ENCODE measurements around the gene SEMA4F.
A peak's percentile ranks its signal among the peaks of the same experiment; 100 is the strongest.

Gene SEMA4F

DNA sequence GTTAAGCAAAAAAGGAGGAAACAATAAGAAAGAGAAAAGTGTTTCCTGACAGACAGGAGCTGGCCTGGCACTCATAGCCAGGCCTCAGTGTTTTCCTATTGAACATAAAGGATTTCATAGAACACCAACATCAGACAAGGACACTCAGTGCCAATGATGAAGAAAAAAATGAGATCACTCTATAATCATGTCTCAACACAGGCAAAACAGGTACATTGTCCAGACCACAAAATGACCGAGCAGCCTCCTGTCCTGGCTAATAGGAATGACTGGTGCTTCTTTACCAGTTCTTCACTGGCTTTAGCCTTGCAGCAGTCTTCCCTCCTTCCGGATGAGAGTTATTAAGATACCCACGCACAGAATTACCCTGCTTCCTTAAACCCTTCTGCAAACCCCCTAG, 35.6 kb downstream of the SEMA4F start:
- DNase-seq (ENCODE audit: low read depth, low spot score), result no peak
- H3K4me1 ChIP-seq (ENCODE audit: control insufficient read depth, insufficient read depth, low read length), result no peaks in the 10 kb centered on the region
- no peaks in the 10 kb centered on the region for H3K9me3 ChIP-seq (ENCODE audit: control insufficient read depth, insufficient read depth, low read length)
- H3K27ac ChIP-seq (ENCODE audit: low read length), result no peak overlapping the region
- H3K4me3 ChIP-seq (ENCODE audit: low read length), result no peak overlapping the region
- no peaks in the 10 kb centered on the region for H3K27me3 ChIP-seq (ENCODE audit: control insufficient read depth, insufficient read depth, low read length)
- H3K36me3 ChIP-seq (ENCODE audit: control insufficient read depth, insufficient read depth, low read length), result no peaks in the 10 kb centered on the region
- WGBS (ENCODE audit: insufficient coverage, insufficient read length), result no CpG with 5 or more reads among the region's 3 CpGs

- peak; percentile 31 for DNase-seq (ENCODE audit: low read depth, low spot score)
- no peaks in the 10 kb centered on the region for H3K27me3 ChIP-seq (ENCODE audit: control insufficient read depth, insufficient read depth, low read length)
- H3K9me3 ChIP-seq (ENCODE audit: control insufficient read depth, insufficient read depth, low read length), result no peaks in the 10 kb centered on the region
- no peaks in the 10 kb centered on the region for H3K4me1 ChIP-seq (ENCODE audit: control insufficient read depth, insufficient read depth, low read length)
- no CpG with 5 or more reads among the region's 4 CpGs for WGBS (ENCODE audit: insufficient coverage, insufficient read length)
- no peak overlapping the region for H3K4me3 ChIP-seq (ENCODE audit: low read length)
- no peak overlapping the region for H3K27ac ChIP-seq (ENCODE audit: low read length)
- H3K36me3 ChIP-seq (ENCODE audit: control insufficient read depth, insufficient read depth, low read length), result no peaks in the 10 kb centered on the region
Observed at GRCh38 chr2:74690571-74690970, 36.5 kb downstream of the SEMA4F start.

GRCh38 chr2:74691929-74692328, 37.9 kb downstream of the SEMA4F start:
- no peaks in the 10 kb centered on the region for H3K27me3 ChIP-seq (ENCODE audit: control insufficient read depth, insufficient read depth, low read length)
- H3K9me3 ChIP-seq (ENCODE audit: control insufficient read depth, insufficient read depth, low read length), result no peaks in the 10 kb centered on the region
- H3K27ac ChIP-seq (ENCODE audit: low read length), result no peak overlapping the region
- no peaks in the 10 kb centered on the region for H3K4me1 ChIP-seq (ENCODE audit: control insufficient read depth, insufficient read depth, low read length)
- no peak overlapping the region for H3K4me3 ChIP-seq (ENCODE audit: low read length)
- WGBS (ENCODE audit: insufficient coverage, insufficient read length), result no CpG with 5 or more reads among the region's 5 CpGs
- no peaks in the 10 kb centered on the region for H3K36me3 ChIP-seq (ENCODE audit: control insufficient read depth, insufficient read depth, low read length)
- DNase-seq (ENCODE audit: low read depth, low spot score), result no peak

DNA sequence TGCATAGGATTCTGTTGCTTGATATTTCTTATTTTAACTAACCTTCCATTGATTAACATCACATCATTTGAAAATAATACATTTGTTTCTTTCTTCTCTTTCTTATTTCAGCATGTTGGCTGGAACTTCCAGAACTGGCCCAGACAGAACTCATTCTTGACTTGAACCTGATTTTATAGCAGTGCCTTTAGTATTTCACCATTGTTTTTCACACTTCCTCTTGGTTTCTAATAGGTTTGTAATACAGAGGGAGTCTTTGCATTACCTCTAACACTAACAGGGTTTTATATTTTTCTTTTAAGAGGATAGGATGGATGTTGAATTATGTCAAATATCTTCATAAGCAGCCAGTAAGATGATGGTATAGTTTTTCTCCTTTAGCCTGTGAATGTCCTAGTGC, 39.2 kb downstream of the SEMA4F start:
- Histone ChIP-seq H3K27ac (ENCODE audit: low read length) (no peak overlapping the region), H3K9me3 (ENCODE audit: control insufficient read depth, insufficient read depth, low read length) (no peaks in the 10 kb centered on the region), H3K36me3 (ENCODE audit: control insufficient read depth, insufficient read depth, low read length) (no peaks in the 10 kb centered on the region), H3K4me1 (ENCODE audit: control insufficient read depth, insufficient read depth, low read length) (no peaks in the 10 kb centered on the region), H3K4me3 (ENCODE audit: low read length) (no peak overlapping the region), H3K27me3 (ENCODE audit: control insufficient read depth, insufficient read depth, low read length) (no peaks in the 10 kb centered on the region)
- no peak for DNase-seq (ENCODE audit: low read depth, low spot score)

GRCh38 chr2:74693668-74694067, 39.6 kb downstream of the SEMA4F start:
- H3K4me3 ChIP-seq (ENCODE audit: low read length), result no peak overlapping the region
- no peak for DNase-seq (ENCODE audit: low read depth, low spot score)
- H3K9me3 ChIP-seq (ENCODE audit: control insufficient read depth, insufficient read depth, low read length), result no peaks in the 10 kb centered on the region
- no peaks in the 10 kb centered on the region for H3K4me1 ChIP-seq (ENCODE audit: control insufficient read depth, insufficient read depth, low read length)
- no CpG with 5 or more reads among the region's 1 CpG for WGBS (ENCODE audit: insufficient coverage, insufficient read length)
- no peak overlapping the region for H3K27ac ChIP-seq (ENCODE audit: low read length)
- no peaks in the 10 kb centered on the region for H3K27me3 ChIP-seq (ENCODE audit: control insufficient read depth, insufficient read depth, low read length)
- H3K36me3 ChIP-seq (ENCODE audit: control insufficient read depth, insufficient read depth, low read length), result no peaks in the 10 kb centered on the region

DNA sequence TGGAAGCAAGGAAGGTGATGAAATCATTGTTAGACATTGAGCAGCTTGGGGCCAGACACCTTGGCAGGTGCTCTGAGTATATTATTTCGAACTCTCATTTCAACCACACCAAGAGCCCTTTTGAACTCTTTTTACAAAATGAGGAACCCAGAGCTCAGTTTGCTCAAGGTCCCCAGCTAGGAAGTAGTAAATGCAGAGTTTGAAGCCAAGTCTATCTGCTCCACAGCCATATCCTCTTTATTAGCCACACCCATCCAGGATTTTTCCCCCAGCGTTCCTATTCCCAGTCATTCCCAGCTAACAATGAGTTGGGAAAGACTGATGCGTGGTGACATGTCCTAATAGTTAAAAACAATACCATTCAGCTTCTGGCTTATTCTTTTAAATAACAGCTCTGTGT, 40.2 kb downstream of the SEMA4F start:
- H3K36me3 ChIP-seq (ENCODE audit: control insufficient read depth, insufficient read depth, low read length), result no peaks in the 10 kb centered on the region
- no CpG with 5 or more reads among the region's 3 CpGs for WGBS (ENCODE audit: insufficient coverage, insufficient read length)
- no peak for DNase-seq (ENCODE audit: low read depth, low spot score)
- no peak overlapping the region for H3K4me3 ChIP-seq (ENCODE audit: low read length)
- H3K27ac ChIP-seq (ENCODE audit: low read length), result no peak overlapping the region
- no peaks in the 10 kb centered on the region for H3K27me3 ChIP-seq (ENCODE audit: control insufficient read depth, insufficient read depth, low read length)
- no peaks in the 10 kb centered on the region for H3K9me3 ChIP-seq (ENCODE audit: control insufficient read depth, insufficient read depth, low read length)
- no peaks in the 10 kb centered on the region for H3K4me1 ChIP-seq (ENCODE audit: control insufficient read depth, insufficient read depth, low read length)

DNA sequence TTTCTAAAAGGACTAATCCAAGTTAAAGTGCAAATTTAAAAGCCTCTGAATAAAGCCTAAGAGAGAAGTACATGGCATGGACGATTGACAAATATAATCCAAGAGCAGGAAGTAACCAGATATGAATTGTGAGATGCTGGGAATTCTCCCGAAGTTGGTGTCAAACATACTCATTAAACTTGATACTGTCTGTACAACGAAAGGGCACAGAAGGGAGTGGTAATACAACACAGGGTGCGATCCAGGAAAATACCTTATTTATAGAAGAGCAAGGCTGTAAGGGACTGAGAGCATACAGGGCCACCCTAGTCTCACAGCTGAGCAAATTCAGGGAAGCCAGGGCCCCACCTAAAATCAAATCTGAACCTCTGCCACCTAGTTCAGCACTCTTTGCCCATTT, 41.6 kb downstream of the SEMA4F start:
- Histone ChIP-seq H3K27ac (ENCODE audit: low read length) (no peak overlapping the region), H3K4me1 (ENCODE audit: control insufficient read depth, insufficient read depth, low read length) (no peaks in the 10 kb centered on the region), H3K9me3 (ENCODE audit: control insufficient read depth, insufficient read depth, low read length) (no peaks in the 10 kb centered on the region), H3K27me3 (ENCODE audit: control insufficient read depth, insufficient read depth, low read length) (no peaks in the 10 kb centered on the region), H3K4me3 (ENCODE audit: low read length) (no peak overlapping the region), H3K36me3 (ENCODE audit: control insufficient read depth, insufficient read depth, low read length) (no peaks in the 10 kb centered on the region)
- WGBS (ENCODE audit: insufficient coverage, insufficient read length), result no CpG with 5 or more reads among the region's 4 CpGs
- DNase-seq (ENCODE audit: low read depth, low spot score), result no peak

DNA sequence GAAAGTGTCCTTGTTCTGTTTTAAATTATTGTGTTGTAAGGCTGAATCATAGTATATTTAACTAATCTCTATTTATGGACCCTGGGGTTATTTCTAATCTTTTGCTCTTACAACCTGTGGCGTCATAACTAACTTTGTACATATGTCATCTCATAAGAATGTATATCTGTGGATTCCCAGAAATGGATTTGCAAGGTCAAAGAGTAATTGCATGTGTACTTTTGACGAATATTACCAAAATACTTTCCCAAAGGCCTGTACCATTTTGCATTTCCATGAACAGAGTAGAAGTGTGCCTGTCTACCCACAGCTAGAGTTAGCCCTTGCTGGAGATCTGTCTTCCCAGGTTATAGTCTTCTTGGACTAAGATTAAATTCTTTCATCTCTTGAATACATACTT, 42.8 kb downstream of the SEMA4F start:
- no peaks in the 10 kb centered on the region for H3K9me3 ChIP-seq (ENCODE audit: control insufficient read depth, insufficient read depth, low read length)
- no peak for DNase-seq (ENCODE audit: low read depth, low spot score)
- no peak overlapping the region for H3K27ac ChIP-seq (ENCODE audit: low read length)

DNA sequence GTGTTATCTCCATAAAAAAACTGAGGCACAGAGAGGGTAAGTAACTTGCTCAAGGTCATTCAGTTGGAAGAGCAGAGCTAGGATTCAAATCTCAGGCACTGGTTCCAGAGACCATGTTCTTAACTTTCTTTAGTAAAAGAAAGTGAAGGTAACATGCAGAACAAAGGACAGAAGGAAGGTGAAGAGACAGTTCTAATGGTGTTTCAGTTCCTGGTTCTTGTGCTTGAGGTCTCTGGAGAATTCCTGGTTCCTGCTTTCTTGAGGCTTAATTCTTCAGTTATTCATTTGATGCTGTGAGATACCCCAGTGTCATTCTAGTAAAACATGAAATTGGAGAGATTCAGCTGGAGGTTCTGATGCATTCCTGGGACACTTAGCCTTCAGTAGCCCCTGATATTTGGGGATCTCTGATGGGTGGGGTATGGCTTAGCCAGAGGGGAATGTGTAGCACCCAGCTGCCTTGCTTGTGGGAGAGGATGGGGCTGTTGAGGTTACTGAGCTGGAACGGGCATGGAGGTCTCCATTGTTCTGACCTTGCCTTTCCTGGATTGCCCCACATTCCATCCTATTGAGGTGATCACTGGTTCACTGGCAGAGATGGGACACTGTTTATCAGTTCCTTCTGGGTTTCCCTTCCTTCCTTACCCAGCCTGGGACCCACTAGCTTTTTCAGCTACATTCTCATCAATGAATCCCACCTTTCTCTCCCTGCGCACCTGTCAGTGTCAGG, 46.8 kb downstream of the SEMA4F start:
- H3K27ac ChIP-seq (ENCODE audit: low read length), result no peak overlapping the region
- H3K4me1 ChIP-seq (ENCODE audit: control insufficient read depth, insufficient read depth, low read length), result no peaks in the 10 kb centered on the region
- no peak overlapping the region for H3K4me3 ChIP-seq (ENCODE audit: low read length)
- H3K27me3 ChIP-seq (ENCODE audit: control insufficient read depth, insufficient read depth, low read length), result no peaks in the 10 kb centered on the region
- WGBS (ENCODE audit: insufficient coverage, insufficient read length), result no CpG with 5 or more reads among the region's 2 CpGs
- no peaks in the 10 kb centered on the region for H3K9me3 ChIP-seq (ENCODE audit: control insufficient read depth, insufficient read depth, low read length)
- DNase-seq (ENCODE audit: low read depth, low spot score), result no peak
- no peaks in the 10 kb centered on the region for H3K36me3 ChIP-seq (ENCODE audit: control insufficient read depth, insufficient read depth, low read length)

More for the DNA sequence above, 42.8 kb downstream of the SEMA4F start:
- no CpG with 5 or more reads among the region's 2 CpGs for WGBS (ENCODE audit: insufficient coverage, insufficient read length)
- Histone ChIP-seq H3K27me3 (ENCODE audit: control insufficient read depth, insufficient read depth, low read length) (no peaks in the 10 kb centered on the region), H3K4me1 (ENCODE audit: control insufficient read depth, insufficient read depth, low read length) (no peaks in the 10 kb centered on the region), H3K4me3 (ENCODE audit: low read length) (no peak overlapping the region), H3K36me3 (ENCODE audit: control insufficient read depth, insufficient read depth, low read length) (no peaks in the 10 kb centered on the region)

DNA sequence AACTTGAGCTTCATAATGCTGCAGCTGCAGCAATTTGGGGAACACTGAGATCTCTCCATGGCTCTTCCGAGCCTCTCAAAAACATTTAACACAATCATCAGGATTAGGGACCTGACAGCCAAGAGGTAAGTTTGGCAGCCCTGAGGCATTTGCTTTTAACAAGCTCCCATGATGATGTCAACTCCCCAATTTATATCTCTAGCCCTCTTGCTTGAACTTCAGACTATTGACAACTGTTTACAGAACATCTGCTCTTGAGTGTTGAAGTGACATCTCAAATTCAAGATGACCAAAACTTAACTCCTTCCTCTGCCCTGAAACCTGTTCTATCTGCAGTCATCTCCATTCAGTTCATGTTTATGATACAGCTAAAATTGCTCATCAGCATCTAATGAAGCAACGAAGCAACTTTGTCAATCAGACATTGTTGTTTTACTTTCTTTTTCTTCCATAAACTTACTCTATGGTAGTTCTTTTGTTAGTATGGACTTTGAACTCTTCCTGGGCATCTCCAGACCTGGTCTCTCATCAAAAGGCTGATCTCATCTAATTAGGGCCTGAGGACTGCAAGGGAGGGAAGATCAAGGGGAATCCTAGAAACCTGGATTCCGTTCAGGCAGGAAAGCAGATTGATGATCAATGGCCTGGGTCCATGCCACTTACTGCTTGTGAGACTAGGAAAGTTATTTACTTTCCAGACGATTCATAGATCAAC, 48.1 kb downstream of the SEMA4F start:
- Histone ChIP-seq H3K36me3 (ENCODE audit: control insufficient read depth, insufficient read depth, low read length) (no peaks in the 10 kb centered on the region), H3K27me3 (ENCODE audit: control insufficient read depth, insufficient read depth, low read length) (no peaks in the 10 kb centered on the region), H3K4me3 (ENCODE audit: low read length) (no peak overlapping the region), H3K4me1 (ENCODE audit: control insufficient read depth, insufficient read depth, low read length) (no peaks in the 10 kb centered on the region), H3K27ac (ENCODE audit: low read length) (no peak overlapping the region), H3K9me3 (ENCODE audit: control insufficient read depth, insufficient read depth, low read length) (no peaks in the 10 kb centered on the region)
- no peak for DNase-seq (ENCODE audit: low read depth, low spot score)
- WGBS (ENCODE audit: insufficient coverage, insufficient read length), result no CpG with 5 or more reads among the region's 4 CpGs

DNA sequence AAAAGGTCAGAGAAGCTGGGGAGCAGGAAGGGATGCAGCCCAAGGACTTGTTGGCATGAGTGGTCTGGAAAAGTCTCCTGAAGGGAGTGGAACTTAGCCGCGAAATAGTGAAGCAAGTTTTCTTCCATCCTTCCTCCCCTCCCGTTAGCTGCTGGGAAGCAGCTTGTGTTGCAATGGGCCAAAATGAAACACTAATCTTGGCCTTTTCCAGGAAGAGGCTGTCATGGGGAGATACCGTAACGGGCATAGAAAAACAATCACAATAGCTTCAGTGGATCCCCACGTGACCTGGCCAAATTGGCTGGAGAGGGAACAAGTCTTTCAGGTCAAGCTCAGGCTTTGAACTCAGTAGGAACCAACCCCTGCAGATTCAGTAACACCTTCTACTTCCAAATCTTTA, 49.3 kb downstream of the SEMA4F start:
- Histone ChIP-seq H3K27ac (ENCODE audit: low read length) (no peak overlapping the region), H3K36me3 (ENCODE audit: control insufficient read depth, insufficient read depth, low read length) (no peaks in the 10 kb centered on the region)

More for the DNA sequence above, 49.3 kb downstream of the SEMA4F start:
- no peaks in the 10 kb centered on the region for H3K4me1 ChIP-seq (ENCODE audit: control insufficient read depth, insufficient read depth, low read length)
- H3K9me3 ChIP-seq (ENCODE audit: control insufficient read depth, insufficient read depth, low read length), result no peaks in the 10 kb centered on the region
- H3K27me3 ChIP-seq (ENCODE audit: control insufficient read depth, insufficient read depth, low read length), result no peaks in the 10 kb centered on the region
- no peak overlapping the region for H3K4me3 ChIP-seq (ENCODE audit: low read length)
- WGBS (ENCODE audit: insufficient coverage, insufficient read length), result no CpG with 5 or more reads among the region's 6 CpGs
- no peak for DNase-seq (ENCODE audit: low read depth, low spot score)

Measured in iPS DF 6.9 (cell line).